BJ (cell line): ENCODE results near the gene SMIM32. TPM values are rescaled to one million over a fixed set of nuclear protein-coding genes. Genes with fewer than 3 reads are reported as not detected.

Experiments used
- CTCF ChIA-PET: fragments of 350-600 bp; formaldehyde crosslinking; extraction: SDS; loops from one replicate; lab custom pipeline; 2021; ENCODE audit warnings: antibody characterized with exemption, inconsistent platforms; lab: Yijun Ruan, JAX
- POLR2A ChIA-PET: fragments of 300-600 bp; sonication (Branson Sonifier 250); formaldehyde crosslinking; extraction: SDS; loops from one replicate; lab custom pipeline; 2021; ENCODE audit warnings: antibody characterized with exemption; lab: Charles Lee
- DNase-seq: peaks from one replicate; pipeline ENCODE4 v3.0.0-alpha.2; 2011; ENCODE audit warnings: low read depth
- H3K27me3 ChIP-seq: 2 replicates; pipeline ENCODE4 v1.6.0; 2011; ENCODE audit warnings: low read length; ENCODE audit not compliant: control insufficient read depth, insufficient read depth
- H3K36me3 ChIP-seq: 2 replicates; pipeline ENCODE4 v1.5.1; 2011; ENCODE audit warnings: low read length; ENCODE audit not compliant: control insufficient read depth, insufficient read depth
- H3K4me3 ChIP-seq: 2 replicates; pipeline ENCODE4 v1.5.1; 2011; ENCODE audit warnings: low read depth, mild to moderate bottlenecking, control low read depth, low read length
- polyA plus RNA-seq: library from polyadenylated mRNA; depleted of rRNA; stranded (reverse); fragments of >200 nt; gene quantifications from 2 replicates; pipeline ENCODE4 v1.2.3, GENCODE V29; 2011
- TF ChIP-seq, protein P1 (sequence below): IDR thresholded peaks from 2 replicates; pipeline ENCODE4 v1.5.1; 2011; ENCODE audit warnings: low read depth, mild to moderate bottlenecking, control low read depth, inconsistent platforms, low read length, moderate library complexity; ENCODE audit not compliant: insufficient read depth

The SMIM32 gene
- polyA plus RNA-seq, 1 experiment: not detected

DNA sequence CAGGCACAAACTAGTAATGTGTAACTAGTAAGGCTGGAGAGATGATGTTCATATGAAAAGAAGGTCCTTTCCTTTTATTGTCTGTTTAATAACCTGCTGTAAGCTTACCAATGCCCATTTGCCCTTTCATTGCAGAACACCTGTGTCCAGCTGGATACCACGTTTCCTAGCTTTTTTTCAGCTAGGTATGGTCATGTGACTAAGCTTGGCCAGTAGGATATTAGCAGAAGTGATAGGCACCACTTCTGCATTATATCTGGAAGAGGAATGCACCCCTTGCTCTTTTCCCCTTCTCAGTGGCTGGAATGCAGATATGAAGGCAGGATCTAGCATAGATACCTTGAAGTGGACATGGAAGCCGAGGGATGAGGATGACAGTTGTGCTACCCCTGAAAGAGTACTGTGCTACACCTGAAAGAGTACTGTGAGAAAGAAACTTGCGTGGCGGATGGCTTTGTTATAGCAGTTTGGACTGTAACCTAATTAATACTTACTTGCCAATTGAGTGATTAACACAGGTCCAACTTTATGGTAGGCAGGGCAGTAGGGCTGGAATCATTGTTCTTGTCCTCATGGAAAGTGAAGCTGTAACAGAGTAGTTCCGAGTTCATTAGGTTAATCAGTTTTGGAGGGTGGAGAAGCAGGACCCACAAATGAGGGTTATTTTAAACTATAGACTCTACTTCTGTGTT lies 6.8 kb downstream of the SMIM32 start:
- Histone ChIP-seq H3K4me3 (no peak overlapping the region), H3K27me3 (peaks cover 2% of the 10 kb centered on the region; the same call in 1 of the 2 replicates), H3K36me3 (no peaks in the 10 kb centered on the region)
- POLR2A ChIA-PET: no interaction called here
- TF ChIP-seq, protein P1, sequence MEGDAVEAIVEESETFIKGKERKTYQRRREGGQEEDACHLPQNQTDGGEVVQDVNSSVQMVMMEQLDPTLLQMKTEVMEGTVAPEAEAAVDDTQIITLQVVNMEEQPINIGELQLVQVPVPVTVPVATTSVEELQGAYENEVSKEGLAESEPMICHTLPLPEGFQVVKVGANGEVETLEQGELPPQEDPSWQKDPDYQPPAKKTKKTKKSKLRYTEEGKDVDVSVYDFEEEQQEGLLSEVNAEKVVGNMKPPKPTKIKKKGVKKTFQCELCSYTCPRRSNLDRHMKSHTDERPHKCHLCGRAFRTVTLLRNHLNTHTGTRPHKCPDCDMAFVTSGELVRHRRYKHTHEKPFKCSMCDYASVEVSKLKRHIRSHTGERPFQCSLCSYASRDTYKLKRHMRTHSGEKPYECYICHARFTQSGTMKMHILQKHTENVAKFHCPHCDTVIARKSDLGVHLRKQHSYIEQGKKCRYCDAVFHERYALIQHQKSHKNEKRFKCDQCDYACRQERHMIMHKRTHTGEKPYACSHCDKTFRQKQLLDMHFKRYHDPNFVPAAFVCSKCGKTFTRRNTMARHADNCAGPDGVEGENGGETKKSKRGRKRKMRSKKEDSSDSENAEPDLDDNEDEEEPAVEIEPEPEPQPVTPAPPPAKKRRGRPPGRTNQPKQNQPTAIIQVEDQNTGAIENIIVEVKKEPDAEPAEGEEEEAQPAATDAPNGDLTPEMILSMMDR: no peak
- CTCF ChIA-PET: interaction anchor here (0.6 to 1.8 kb wide), 2 partner anchors 27 to 356 kb away, joined by 3 to 5 read pairs; no protein-coding TSS in a partner anchor
- DNase-seq: no peak

DNA sequence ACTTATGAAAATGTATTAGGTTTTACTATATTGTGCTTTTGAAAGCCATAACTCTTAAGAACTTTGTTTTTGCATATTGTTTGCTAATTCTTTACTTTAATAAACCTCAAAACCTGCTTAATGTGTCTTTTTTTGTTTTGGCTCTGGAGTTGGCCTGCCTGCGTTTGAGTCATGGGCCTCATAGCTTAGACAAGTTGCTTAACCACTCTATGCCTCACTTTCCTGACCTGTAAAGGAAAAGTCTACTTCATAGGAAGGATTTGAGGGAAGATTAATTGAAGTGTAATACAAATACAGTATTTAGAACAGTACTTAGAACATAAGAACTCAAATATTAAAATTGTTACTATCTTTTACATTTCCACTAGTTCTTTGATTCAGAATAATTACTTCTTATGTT lies 10.3 kb downstream of the SMIM32 start:
- ChIA-PET POLR2A (interaction anchor here (0.7 kb wide), 1 partner anchor 209 kb away, joined by 3 read pairs; no protein-coding TSS in a partner anchor), CTCF (no interaction called here)
- TF ChIP-seq, protein P1: no peak
- no peaks in the 10 kb centered on the region for H3K27me3 ChIP-seq
- DNase-seq: no peak
- H3K4me3 ChIP-seq: no peak overlapping the region
- no peaks in the 10 kb centered on the region; the same call in 1 of the 2 replicates for H3K36me3 ChIP-seq

DNA sequence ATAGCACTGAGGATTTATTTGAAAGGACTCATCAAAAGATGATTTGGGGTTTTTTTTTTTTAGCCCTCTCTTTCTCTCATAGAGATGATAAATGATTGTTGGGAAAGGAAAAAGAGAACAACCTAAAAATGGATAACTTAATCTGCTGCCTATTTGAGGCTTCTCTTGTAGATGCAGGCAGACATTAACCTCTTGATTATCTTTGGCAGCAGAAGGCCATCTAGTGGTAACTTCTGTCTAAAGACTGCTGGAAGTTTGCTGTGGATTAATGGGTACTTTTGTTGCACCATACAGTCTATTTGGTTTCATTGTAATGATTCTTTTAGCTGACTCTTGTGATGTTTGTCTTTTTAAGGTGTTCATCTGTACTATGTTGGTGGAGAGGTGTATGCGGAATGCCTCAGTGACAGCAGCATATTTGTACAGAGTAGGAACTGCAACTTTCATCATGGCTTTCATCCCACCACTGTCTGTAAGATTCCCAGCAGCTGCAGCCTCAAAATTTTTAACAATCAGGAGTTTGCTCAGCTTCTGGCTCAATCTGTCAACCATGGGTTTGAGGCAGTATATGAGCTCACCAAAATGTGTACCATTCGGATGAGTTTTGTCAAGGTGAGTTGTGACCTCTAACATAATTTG lies 18.8 kb downstream of the SMIM32 start:
- CTCF ChIA-PET: interaction anchor here (0.6 to 2.7 kb wide), 10 partner anchors 9 to 288 kb away, joined by 3 to 13 read pairs (median 4); no protein-coding TSS in a partner anchor
- POLR2A ChIA-PET: no interaction called here

DNA sequence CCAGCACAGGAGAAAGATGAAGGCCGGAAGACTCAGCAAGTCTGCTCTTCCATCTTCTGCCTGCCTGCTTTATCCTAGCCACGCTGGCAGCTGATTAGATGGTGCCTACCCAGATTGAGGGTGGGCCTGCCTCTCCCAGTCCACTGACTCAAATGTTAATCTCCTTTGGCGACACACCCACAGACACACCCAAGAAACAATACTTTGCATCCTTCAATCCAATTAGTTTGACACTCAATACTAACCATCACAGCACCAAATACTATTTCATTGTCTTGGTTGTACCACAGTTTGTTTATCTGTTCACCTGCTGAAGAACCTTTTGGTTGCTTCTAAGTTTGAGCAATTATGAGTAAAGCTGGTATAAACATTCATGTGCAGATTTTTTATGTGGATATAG lies 23.7 kb downstream of the SMIM32 start:
- POLR2A ChIA-PET: no interaction called here
- DNase-seq: no peak
- no peak overlapping the region for H3K4me3 ChIP-seq
- 0 out of 2 replicates have a peak, but pooled peaks cover 2% of the 10 kb centered on the region for H3K36me3 ChIP-seq
- CTCF ChIA-PET: interaction anchor here (1.4 kb wide), 1 partner anchor 87 kb away, joined by 4 read pairs; no protein-coding TSS in a partner anchor
- H3K27me3 ChIP-seq: no peaks in the 10 kb centered on the region
- TF ChIP-seq, protein P1: no peak

More for the DNA sequence above, 18.8 kb downstream of the SMIM32 start:
- Histone ChIP-seq H3K27me3 (no peaks in the 10 kb centered on the region), H3K4me3 (no peak overlapping the region), H3K36me3 (peaks cover 3% of the 10 kb centered on the region)
- TF ChIP-seq, protein P1: peak; percentile 69
- peak; percentile 6 for DNase-seq

DNA sequence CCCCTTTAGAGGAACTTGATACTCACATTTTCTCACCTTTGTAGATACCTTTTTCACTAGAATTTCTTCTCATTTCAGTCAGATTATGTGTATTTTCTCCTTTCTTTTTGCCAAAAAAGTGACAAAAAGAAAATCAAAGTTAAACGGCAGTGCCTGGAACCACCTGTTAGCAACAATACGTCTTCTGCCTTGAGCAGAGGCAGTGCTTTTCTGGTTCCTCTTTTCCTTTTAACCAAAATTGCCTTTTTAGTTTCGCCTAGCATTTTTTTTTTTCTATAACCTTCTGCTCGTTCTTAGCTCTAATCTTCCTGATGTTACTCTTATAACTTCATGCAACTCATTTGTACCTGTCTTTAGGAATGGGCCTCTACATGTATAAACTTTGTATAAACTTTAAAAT lies 26.1 kb downstream of the SMIM32 start:
- POLR2A ChIA-PET: no interaction called here
- Histone ChIP-seq H3K36me3 (no peaks in the 10 kb centered on the region), H3K4me3 (no peak overlapping the region), H3K27me3 (no peaks in the 10 kb centered on the region)
- CTCF ChIA-PET: no interaction called here
- no peak for DNase-seq
- TF ChIP-seq, protein P1: no peak
